AG10803 (cell line): Measurements from ENCODE around the gene IFNLR1.

Experiments used
- DNase-seq: peaks from one replicate; pipeline ENCODE4 v3.0.0; 2010; ENCODE audit warnings: low read depth
- H3K4me3 ChIP-seq: 2 replicates; pipeline ENCODE4 v1.5.1; 2011; ENCODE audit warnings: mild to moderate bottlenecking, low read length, control low read depth
- CTCF ChIP-seq: conservative IDR thresholded peaks from 2 replicates; pipeline ENCODE4 v1.5.1; 2011; ENCODE audit warnings: mild to moderate bottlenecking, low read length, control low read depth, inconsistent platforms

IFNLR1 gene

GRCh38 chr1:24119489-24119858 lies 67.6 kb downstream of the IFNLR1 start:
- no peak for DNase-seq
- TF ChIP-seq CTCF = no peak
- H3K4me3 ChIP-seq = no peak overlapping the region

GRCh38 chr1:24118410-24119242 lies 68.5 kb downstream of the IFNLR1 start:
- no peak overlapping the region for H3K4me3 ChIP-seq
- no peak for DNase-seq
- no peak for TF ChIP-seq CTCF

GRCh38 chr1:24117722-24118409 lies 69.2 kb downstream of the IFNLR1 start:
- no peak for TF ChIP-seq CTCF
- H3K4me3 ChIP-seq = no peak overlapping the region
- DNase-seq = peak; percentile 33

GRCh38 chr1:24117132-24117531 lies 70.0 kb downstream of the IFNLR1 start:
- TF ChIP-seq CTCF = no peak
- DNase-seq = no peak
- H3K4me3 ChIP-seq = no peak overlapping the region

- no peak for TF ChIP-seq CTCF
- no peak for DNase-seq
- H3K4me3 ChIP-seq = no peak overlapping the region
These were observed 72.3 kb downstream of the IFNLR1 start for GRCh38 chr1:24114753-24115152.

GRCh38 chr1:24113641-24114033 lies 73.5 kb downstream of the IFNLR1 start:
- no peak for TF ChIP-seq CTCF
- no peak for DNase-seq
- H3K4me3 ChIP-seq = no peak overlapping the region
